ENCODE results near the gene DPYSL5. TPM values are rescaled to one million over a fixed set of nuclear protein-coding genes. Genes with fewer than 3 reads are reported as not detected.

The DPYSL5 gene
- total and polyA plus RNA-seq, 10 of the 15 experiments (the other 5 are each of a cell fraction or from before 2014, with no cell fraction given): not detected

GRCh38 chr2:26818255-26818654 lies 29.7 kb upstream of the DPYSL5 start (continued):
- no peak for TF ChIP-seq BACH1 (IDR thresholded peaks at IDR 0.05; ENCODE audit: borderline replicate concordance)
- TF ChIP-seq KLF5 (IDR thresholded peaks at IDR 0.05; ENCODE audit: partially characterized antibody): no peak
- TF ChIP-seq ZNF24 (IDR thresholded peaks at IDR 0.05): no peak

- in situ Hi-C loops (cut with MboI): no loop called here
- Histone ChIP-seq H3K36me3 (ENCODE audit: control insufficient read depth in 2 of 2, insufficient read depth in 2 of 2, low read length in 1 of 2) (no peaks in the 10 kb centered on the region), H3K9ac (ENCODE audit: control insufficient read depth, insufficient read depth, low read length) (no peak overlapping the region), H4K20me1 (ENCODE audit: control insufficient read depth, insufficient read depth) (no peaks in the 10 kb centered on the region), H3K4me1 (ENCODE audit: control insufficient read depth, insufficient read depth, low read length) (no peaks in the 10 kb centered on the region), H3K27me3 (replicated peaks in 1 of 2; ENCODE audit: control insufficient read depth in 2 of 2, insufficient read depth in 2 of 2, low read length in 1 of 2) (no peaks in the 10 kb centered on the region), H3K9me3 (replicated peaks; ENCODE audit: control insufficient read depth, insufficient read depth, low read length) (no peaks in the 10 kb centered on the region), H3K4me2 (ENCODE audit: control insufficient read depth, insufficient read depth) (no peak overlapping the region), H3K27ac (ENCODE audit: control insufficient read depth, insufficient read depth) (no peak overlapping the region), H2AFZ (ENCODE audit: control insufficient read depth, low read depth, low read length) (no peak overlapping the region), H3K4me3 (no peak overlapping the region), H3K79me2 (ENCODE audit: control insufficient read depth, insufficient read depth, low read length) (no peaks in the 10 kb centered on the region)
- FAIRE-seq: no peak
- intact Hi-C loops (cut with micrococcal nuclease; ENCODE audit: unreplicated experiment): no loop called here
- ChIA-PET SMC1A (ENCODE audit: uncharacterized antibody, unreplicated experiment) (no interaction called here), CTCF (no interaction called here), POLR2A (no interaction called here), RAD21 (ENCODE audit: unreplicated experiment) (no interaction called here)
- ATAC-seq: no peak
- no peak for DNase-seq (ENCODE audit: low read depth, low spot score)
- BruUV-seq (replicated peaks): no TSS peak
- TF ChIP-seq HSF1 (IDR thresholded peaks at IDR 0.05; ENCODE audit: low read depth, low read length) (no peak), HDGF (IDR thresholded peaks at IDR 0.05) (no peak), ATF3 (IDR thresholded peaks at IDR 0.05; ENCODE audit: borderline replicate concordance, extremely low read depth, low read depth, low read length) (no peak), WRNIP1 (IDR thresholded peaks at IDR 0.05; ENCODE audit: borderline replicate concordance, low read depth, low read length) (no peak), ATF2 (IDR thresholded peaks at IDR 0.05; ENCODE audit: low read length) (no peak), RBBP5 (conservative IDR thresholded peaks at IDR 0.05) (no peak), E2F8 (IDR thresholded peaks at IDR 0.05; ENCODE audit: low read depth, partially characterized antibody) (no peak), SUZ12 (IDR thresholded peaks at IDR 0.05; ENCODE audit: unreplicated experiment) (no peak)
- 26% methylated on average over 6 of the region's 6 CpGs for WGBS (ENCODE audit: insufficient coverage, insufficient replicate concordance, low lambda C conversion rate, missing lambda C conversion rate)
Measured at GRCh38 chr2:26818972-26819371, 29.0 kb upstream of the DPYSL5 start.

Data from GM12878 (cell line).